Activated T-helper 1 cell treated with Interleukin-2 at 50 U/mL for 16 hours (primary cell): ENCODE measurements around the gene NR2E1.

Source experiments
- DNase-seq: peaks from one replicate; pipeline ENCODE4 v3.0.0-alpha.2; 2020; ENCODE audit warnings: low read depth

Gene NR2E1

GRCh38 chr6:108171291-108171917 lies 5.6 kb downstream of the NR2E1 start:
- DNase-seq: no peak

DNA sequence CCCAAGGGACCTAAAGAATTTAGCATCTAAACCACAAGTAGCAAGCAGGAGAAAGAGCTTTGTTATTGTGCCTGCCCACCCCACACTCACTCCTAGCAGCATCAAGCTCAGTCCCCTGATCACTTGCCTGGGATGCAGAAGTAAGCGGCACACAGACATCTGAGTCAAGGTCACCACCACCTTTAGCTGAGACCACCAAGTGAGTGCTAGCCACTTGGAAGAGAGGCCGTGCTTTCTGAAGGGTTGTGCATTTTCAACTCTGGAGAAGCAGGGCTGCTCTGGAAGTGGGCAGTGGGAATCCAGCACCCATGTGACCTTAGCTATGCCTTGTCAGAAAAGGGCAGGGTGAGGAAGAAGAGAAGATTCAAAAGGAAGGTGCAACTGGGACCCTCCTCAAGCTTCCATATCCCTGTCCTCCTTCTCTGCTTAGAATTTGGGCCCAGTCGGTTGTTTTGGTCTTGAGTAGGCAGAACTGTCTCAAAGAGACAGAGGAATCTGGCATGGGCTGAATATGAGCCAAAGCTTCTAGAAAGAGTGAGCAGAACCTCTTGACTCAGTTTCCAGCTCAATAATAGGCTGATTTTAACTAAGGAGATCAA lies 6.2 kb downstream of the NR2E1 start:
- no peak for DNase-seq

GRCh38 chr6:108174371-108175175 lies 8.8 kb downstream of the NR2E1 start:
- no peak for DNase-seq

GRCh38 chr6:108175176-108175591 lies 9.4 kb downstream of the NR2E1 start:
- no peak for DNase-seq

DNA sequence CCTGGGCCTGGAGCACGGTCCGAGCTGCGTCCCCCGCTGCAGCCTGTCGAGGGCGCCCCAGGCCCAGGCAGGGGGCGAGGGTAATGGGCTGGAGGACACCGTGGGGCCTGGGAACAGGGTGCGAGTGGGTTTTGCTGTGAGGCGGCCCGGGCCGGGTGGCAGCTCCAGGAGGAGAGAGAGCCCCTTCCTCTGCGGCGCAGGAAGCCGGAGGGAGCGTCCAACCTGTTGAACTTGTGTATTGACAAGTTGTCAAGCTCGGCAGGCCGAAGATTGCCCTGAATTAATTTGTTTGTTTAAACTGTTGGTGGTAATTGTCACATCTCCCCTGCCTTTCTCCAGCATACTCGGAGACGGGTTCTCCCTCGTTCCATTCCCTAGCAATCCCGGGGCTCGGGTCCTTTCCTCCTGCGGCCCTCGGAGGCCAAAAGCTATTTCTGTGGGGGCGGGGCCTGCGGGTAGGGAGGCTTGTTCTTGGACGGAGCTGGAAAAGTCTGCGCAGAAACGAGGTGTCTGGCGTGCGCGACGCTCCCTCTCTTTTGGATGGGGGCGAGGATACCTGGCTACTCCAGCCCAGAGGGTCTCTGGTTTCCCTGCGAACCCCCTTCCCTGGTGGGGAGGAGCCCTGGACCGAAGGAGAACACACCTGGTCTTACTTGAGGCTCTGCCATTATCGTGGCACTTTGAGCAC lies 9.9 kb downstream of the NR2E1 start:
- no peak for DNase-seq

DNA sequence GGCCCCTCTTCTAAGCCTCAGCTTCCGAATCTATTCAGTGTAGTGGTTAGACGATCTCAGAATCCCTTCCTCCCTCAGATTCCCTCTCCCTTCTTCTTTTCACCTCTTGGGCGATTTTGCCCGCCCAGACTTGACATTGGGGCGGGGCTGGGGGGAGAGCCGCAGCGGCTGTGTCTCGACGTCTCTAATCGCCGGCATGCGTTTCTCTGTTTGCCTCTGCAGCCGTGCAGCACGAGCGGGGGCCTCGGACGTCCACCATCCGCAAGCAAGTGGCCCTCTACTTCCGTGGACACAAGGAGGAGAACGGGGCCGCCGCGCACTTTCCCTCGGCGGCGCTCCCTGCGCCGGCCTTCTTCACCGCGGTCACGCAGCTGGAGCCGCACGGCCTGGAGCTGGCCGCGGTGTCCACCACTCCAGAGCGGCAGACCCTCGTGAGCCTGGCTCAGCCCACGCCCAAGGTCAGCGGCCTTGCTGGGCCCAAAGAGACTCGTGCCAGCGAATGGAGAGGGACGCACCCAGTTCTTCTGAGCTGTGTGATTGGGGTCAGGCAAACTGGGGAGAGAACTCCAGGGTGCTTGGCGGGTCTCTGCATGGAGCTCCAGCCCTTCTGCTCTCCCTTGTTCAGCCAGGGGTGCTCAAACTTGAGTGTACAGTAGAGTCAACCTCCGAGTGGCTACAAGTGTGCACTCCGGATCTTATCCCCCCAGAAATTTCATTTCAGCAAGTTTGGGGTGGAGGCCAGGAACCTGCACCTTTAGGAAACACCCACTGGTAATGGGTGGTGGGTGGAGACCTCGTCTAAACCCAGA lies 10.7 kb downstream of the NR2E1 start:
- no peak for DNase-seq

GRCh38 chr6:108179741-108180140 lies 13.9 kb downstream of the NR2E1 start:
- no peak for DNase-seq

DNA sequence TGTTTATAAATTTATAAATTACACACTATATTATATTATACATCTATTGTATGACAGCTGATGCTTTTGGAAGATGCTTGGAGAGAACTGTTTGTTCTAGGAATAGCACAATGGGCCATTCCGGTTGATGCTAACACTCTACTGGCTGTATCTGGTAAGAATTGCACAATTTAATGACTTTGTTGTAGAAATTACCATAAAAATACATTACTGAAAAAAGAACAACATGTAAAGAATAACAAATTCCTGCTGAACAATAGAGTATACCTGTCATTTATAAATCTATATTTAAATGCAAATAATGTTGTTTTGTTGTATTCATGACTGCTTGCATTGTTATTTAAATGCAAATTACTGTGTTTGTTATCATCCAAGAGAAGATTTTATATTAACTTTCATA lies 14.4 kb downstream of the NR2E1 start:
- no peak for DNase-seq

- no peak for DNase-seq
Observed at GRCh38 chr6:108180776-108181175, 15.0 kb downstream of the NR2E1 start.

- DNase-seq: no peak
Observed at GRCh38 chr6:108186226-108186625, 20.4 kb downstream of the NR2E1 start.

DNA sequence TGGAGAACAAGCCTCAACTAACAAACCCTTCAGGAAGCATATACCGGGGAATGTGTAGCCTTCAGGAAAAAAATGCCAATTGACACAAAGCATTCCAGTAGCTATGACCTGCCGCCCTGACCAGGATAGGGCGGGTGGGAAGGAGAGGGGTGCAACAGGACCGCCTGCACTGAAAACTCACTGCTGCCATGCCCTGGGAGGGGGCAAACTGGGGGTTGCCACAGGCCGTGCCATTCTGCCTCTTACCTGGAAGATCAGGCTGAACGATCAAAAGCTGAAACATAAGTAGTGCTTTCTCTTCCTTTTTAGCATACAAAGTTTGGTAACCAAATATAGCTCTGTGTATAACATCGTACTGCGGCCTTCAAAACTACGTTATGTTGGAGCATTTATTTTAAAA lies 21.7 kb downstream of the NR2E1 start:
- DNase-seq: no peak

GRCh38 chr6:108193131-108193530 lies 27.3 kb downstream of the NR2E1 start:
- no peak for DNase-seq

- no peak for DNase-seq
Observed at GRCh38 chr6:108193835-108194234, 28.0 kb downstream of the NR2E1 start.

- DNase-seq: no peak
Observed at GRCh38 chr6:108194503-108194902, 28.7 kb downstream of the NR2E1 start.

DNA sequence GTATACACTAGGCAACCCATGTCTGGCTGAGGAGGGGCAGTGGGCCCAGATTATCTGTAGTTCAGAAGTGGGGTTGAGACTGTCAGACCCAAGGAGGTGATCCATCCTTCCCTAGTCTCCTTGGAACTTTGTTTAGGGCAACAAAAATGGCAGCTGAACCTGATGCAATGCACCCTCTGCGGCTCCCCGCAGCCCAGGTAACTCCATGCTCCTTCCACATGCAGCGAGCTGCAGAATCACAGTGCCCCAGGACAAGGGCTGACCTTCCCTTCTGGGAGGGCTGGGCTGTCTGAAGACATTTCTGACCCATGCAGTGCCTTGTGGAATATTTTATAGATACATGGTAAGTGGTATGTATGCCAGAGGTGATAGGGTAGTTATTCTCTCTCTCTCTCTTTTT lies 29.4 kb downstream of the NR2E1 start:
- no peak for DNase-seq

- no peak for DNase-seq
Observed at GRCh38 chr6:108198761-108199498, 33.1 kb downstream of the NR2E1 start.

- no peak for DNase-seq
Observed at GRCh38 chr6:108200186-108200585, 34.4 kb downstream of the NR2E1 start.

DNA sequence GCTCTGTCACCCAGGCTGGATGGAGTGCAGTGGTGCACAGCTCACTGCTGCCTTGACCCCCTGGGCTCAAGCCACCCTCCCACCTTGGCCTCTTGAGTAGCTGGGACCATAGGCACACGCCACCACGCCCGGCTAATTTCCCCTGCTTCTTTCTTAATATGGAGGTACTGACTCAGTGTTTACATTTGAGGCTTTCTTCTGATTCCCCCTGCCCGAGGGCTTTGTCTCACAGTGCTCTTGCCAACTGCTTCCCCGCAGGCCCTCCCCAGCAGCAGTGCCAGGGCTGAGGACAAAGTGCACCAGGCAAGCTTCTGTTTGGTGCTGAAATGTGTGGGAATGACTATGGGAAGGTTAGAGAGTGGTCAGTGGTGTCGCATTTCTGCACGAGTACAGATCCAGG lies 34.8 kb downstream of the NR2E1 start:
- DNase-seq: no peak

- no peak for DNase-seq
Observed at GRCh38 chr6:108203189-108204112, 37.6 kb downstream of the NR2E1 start.

DNA sequence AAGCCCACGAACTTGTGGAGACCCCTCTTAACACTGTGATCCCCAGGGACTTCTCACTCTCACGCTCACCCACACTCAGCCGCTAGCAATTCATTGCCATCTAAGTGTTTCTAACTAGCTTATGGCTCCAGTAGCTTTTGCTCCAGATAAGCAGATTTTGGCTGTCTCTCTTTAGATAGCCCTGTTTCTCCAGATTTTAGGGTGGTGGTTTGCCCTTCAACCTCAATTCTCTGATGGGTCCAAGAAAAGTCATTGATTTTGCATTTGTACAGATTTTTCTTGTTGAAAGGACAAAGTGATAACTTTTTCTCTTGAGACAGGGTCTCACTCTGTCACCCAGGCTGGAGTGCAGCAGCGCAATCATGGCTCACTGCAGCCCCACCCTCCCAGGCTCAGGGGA lies 41.2 kb downstream of the NR2E1 start:
- DNase-seq: no peak
